HG03521 (cell line): Measurements from ENCODE around the gene HPCAL1.
"Not testable (repeated sequence)": the region's sequence is repeated elsewhere in the genome, so short reads cannot be mapped to it uniquely, and the experiment has no call there.

Experiments used
- ATAC-seq: cut with Tn5 transposase; IDR thresholded peaks from one replicate; pipeline ENCODE4 v1.9.1; 2021; ENCODE audit warnings: mild to moderate bottlenecking, moderate library complexity; ENCODE audit not compliant: unreplicated experiment

The HPCAL1 gene

DNA sequence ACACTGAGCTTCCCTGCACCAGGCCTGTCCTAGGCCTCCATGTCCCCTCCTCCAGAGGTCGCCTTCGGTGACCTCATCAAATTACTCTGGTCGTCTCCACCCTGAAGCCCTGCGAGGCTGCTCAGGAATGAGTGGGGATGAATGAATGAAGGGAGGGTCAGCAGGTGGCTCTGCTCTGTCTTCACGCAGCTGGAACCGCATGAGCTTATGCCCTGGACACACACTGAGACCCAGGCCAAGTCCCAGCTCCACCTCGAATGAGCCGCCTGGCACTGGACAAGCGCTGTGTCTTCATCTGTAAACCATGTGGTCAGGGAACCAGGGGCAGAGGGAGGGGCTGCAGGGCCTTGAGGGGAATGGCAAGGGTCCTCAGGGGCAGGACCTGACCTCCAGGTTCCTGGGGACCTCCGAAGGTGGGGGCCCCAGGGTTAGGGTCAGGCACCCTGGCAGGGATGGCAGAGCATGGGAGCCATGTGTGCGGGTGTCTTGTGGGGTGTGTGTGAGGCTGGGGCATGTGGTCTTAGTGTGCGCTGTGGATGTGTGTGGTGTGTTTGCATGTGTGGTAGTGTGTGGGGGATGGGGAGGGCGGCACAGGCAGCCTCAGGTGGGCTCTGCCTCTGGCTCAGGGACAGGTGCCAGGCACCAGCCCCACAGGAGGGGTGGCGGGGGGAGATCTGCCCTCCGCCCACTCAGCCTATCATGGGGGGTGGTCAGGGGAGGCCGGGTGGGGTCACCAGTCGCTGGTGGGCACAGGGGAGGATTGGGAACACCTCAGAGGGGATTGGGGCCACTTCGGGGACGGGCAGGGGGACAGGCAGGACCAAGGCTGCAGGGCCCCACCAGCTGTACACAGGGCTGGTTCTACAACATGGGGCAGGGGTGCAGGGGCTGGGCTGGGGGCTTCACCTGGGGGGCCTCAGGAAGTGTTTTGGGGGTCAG, 131.5 kb downstream of the HPCAL1 start:
- ATAC-seq = no peak

DNA sequence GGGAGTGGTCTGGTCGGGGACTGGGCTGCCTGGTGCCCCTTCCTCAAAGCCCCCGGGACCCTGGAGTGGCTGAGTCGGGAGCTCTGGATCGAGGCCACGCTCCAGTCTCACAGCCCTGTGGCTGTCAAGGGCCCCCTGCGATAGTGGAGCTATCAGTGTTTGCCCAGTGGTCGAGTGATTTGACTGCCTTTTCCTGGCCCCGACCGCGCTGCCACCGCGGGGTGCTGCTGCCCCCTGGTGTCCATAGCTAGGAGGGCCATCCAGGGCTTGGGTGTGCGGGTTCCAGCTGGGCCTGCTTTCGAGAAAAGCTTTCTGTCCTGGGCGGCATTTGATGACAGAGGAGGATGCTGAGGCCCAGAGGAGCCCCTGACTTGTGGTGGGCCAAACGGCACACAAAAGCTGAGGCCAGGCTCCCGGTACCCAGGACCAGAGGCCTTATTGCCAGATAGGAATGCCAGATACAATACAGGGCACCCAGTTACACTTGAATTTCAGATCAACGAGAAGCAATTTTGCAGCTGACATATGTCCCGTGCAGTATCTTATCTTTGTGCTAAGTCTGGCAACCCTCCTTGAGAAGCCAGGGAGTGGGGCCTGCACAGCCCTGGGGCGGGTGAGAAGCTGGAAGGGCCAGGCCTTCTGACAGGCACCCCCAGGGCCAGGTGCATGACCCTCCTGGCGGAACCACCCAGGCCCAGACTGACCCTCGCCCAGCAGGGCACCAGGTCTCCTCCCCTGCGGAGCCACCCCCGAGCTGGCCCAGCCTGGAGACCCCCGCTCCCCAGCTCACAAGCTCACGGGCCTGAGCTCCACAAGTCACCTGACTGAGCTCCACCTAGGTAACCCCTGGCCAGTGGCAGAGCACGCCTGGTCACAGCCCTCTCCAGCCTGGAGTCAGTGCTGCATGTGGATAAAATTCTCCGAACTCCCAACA, 132.4 kb downstream of the HPCAL1 start:
- ATAC-seq = peak; percentile 67

GRCh38 chr2:10435820-10436204, 133.1 kb downstream of the HPCAL1 start:
- no peak for ATAC-seq

- no peak for ATAC-seq
These were observed 133.9 kb downstream of the HPCAL1 start for GRCh38 chr2:10436583-10437110.

GRCh38 chr2:10437806-10438205, 135.1 kb downstream of the HPCAL1 start:
- ATAC-seq = no peak

DNA sequence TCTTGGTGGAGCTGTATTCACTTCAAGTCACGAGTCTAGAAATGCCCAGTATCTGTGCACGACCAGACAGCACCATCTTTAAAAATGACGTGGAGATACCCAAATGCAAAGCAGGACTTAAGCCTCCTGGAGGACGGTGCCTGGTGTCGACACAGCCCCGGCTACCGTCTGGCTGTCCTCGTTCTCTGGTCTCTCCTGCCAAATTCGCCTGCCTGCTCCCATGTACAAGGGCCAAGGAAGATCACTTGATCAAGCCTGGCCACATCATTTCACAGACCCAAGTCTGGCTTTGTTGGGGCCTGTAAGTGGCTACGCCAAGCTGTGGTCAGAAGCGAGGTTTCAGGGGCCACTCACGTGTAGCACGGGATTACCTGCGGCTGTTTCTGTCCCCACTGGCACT, 136.0 kb downstream of the HPCAL1 start:
- ATAC-seq = no peak

DNA sequence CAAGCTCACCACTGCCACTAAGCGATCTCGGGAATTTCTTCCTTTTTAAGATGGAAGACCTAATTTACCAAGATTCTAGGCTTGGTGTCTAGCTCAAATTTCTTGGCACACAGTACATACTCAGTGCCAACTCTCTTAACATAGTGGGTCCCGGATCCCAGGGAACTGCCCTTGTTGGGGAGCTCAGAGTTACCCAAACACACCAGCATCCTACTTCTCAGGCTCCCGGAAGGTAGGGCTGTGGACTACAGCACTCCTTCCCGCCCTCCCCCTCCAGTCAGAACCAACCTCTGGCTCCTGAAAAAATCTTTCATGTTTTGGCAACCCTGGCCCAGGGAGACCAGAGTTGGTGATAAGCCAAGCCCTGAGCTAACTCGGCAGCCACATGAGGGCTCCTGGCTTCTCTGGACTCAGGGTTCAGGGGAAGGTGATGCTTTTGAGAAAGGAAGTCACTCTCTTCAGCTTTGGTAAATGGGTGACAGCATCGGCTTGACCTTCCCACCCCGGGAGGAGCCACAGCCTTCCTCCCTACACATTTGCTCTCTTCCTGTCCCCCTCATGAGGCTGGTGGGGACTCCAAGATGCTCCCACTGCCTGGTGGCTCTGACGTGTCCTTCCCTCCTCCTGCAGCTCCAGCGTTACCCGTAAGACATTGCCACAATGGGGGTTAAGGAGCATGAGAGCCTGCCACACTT, 136.6 kb downstream of the HPCAL1 start:
- no peak for ATAC-seq

GRCh38 chr2:10439971-10440370, 137.3 kb downstream of the HPCAL1 start:
- no peak for ATAC-seq

DNA sequence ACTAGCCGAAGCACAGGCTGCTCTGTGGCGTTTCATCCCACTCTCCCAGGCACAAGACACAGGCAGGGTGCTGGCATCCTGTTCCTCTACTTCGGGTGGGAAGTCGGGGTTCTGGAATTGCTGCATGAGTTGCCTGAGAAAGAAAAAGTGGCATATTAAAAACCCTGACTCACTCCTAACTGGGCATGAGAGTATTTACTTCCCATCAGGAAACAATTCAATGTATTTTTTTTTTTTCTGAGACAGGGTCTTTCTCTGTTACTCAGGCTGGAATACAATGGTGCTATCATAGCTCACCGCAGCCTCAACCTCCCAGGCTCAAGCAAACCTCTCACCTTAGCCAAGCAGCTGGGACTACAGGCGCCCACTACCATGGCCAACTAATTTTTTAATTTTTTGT, 138.0 kb downstream of the HPCAL1 start:
- no peak for ATAC-seq

- no peak for ATAC-seq
These were observed 139.2 kb downstream of the HPCAL1 start for GRCh38 chr2:10441948-10442347.

DNA sequence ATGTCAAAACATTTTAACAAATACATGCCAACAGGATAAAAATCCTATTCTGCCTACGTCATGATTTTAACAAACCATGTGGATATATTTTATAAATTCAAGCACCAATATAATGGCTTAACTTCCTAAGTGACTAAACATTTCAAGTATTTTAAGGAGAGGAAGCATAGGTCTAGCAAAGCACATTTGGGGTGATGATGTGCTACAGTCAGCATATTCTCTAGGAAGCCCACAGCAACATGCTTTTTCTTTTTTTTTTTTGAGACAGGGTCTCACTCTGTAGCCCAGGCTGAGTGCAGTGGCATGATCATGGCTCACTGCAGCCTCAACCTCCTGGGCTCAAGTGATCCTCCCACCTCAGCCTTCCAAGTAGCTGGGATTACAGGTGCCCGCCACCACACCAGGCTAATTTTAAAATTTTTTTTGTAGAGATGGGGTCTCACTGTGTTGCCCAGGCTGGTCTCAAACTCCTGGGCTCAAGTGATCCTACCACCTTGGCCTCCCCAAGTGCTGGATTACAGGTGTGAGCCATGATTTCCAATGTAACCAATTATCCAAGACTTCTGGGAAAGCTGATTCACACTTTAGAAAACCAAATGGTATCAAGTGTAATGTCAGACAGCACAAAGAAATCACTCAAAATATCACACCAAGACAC, 139.9 kb downstream of the HPCAL1 start:
- ATAC-seq = not testable (repeated sequence)

DNA sequence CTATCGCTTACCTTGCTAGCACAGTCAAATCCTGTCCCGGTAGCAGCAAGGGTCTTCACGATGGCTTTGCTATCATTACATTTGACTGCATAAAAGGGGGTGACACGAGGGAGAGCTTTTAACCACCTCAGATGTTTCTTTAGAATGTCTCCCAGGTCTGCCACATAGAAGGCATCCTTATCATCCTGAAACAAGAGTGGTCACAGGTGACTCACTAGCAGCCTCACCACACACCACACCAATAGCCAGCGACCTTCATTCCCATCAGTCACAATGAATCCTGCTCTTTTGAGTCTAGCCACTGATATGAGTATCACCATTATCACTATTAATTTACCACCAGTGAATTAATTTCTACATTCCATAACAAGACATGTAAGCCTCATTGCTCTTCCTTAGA, 141.8 kb downstream of the HPCAL1 start:
- no peak for ATAC-seq

DNA sequence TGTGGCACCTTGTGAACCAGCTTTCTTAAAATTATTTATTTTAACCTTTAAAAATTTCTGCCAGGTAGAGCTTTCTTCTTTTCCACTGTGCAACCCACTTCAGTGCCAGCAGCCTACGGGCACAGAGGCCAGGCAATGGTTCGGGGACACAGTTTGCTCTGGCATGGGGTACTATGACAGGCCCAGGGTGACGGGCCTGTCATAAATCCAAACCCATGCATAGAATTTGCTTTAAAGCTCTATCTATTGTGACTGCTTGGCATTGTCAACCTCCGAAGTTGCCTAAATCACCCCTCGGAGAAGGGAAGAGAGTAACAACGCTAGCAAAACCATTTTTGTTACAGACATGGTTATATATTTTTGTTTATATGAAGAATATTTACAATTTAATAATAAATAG, 143.9 kb downstream of the HPCAL1 start:
- no peak for ATAC-seq

- ATAC-seq = peak; percentile 14
These were observed 144.7 kb downstream of the HPCAL1 start for GRCh38 chr2:10447300-10447894.

DNA sequence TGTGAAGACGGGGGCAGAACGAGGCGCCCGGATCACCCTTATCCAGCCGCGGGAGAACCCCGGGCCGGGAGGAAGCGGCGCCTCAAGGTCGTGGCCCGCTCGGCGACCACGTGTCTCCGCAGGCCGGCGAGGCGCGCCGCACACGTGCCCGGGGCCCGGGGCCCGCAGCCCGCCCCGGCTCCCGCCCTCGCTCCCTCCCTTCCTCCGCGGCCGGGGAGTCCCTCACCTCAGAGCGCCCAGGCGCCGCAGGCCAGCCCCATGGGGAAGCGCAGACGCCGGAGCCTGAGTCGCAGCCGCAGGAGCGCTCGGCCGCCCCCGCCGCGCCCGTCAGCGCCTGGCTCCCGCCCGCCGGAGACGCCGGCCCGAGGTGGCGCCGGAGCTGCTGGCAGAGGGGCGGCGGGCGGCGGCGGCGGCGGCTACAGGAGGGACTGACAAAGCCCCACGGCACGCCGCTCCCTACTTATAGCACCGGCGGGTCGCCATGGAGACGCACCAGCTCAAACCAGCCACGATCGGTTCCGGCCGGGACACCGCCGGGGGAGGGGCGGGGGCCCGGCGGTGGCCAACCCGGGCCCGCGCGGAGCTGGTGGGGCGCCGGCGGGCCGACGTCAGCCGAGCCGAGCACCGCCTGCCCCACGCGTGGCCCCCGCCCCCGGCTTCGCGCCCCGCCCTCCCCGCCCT, 145.3 kb downstream of the HPCAL1 start, which contains the start of gene ODC1:
Gene ODC1, minus strand, starts transcription at position 433 of the 681 bp plus-strand sequence. CDS start 3,295 bp downstream, outside the sequence.
- ATAC-seq = peak; percentile 78

DNA sequence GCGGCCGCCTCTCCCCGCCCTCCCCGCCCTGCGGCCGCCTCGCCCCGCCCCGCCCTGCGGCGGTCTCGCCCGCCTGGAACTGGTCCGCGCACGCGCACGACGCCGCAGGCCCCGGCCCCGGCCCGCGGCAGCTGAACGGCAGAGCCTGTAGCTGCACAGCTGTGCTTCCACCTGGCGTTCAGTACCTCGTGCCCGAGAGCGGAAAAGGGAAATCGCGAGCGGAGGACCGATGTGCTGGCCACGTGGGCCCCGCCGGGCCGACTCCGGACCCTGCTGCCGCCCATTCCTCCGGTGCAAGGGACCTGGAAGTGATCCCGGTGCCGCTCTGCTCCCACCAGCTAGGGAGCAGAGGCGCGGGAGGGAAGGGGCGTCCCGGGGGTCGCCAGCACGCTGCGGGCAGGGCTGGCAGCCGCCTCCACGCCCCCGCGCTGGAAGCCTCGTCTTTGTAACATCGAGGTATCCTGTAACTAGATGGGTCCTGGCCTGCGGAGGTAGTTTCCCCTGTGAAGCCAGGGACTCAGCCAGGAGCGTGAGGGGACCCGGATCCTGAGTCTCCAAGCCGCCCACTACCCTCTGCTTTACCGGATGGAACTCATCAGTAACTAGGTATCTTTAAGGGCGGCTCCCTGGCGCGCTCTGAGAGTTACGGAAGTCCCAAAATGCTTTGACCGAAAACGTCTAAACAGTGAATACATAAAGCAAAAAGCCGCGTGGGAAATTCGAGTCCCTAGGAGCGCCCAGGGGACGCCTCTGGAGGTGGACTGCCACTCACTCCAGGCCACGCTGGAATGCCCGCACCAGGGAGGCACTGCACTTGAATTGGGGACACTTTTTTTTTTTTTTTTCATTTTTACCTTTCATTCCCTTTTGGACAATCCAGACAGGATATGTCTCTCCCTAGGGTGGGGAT, 146.1 kb downstream of the HPCAL1 start:
- ATAC-seq = peak; percentile 55

GRCh38 chr2:10449486-10449831, 146.8 kb downstream of the HPCAL1 start:
- no peak for ATAC-seq
